ENCODE measurements around the gene CIC. TPM values are rescaled to one million over a fixed set of nuclear protein-coding genes. Genes with fewer than 3 reads are reported as not detected.
A peak's percentile ranks its signal among the peaks of the same experiment; 100 is the strongest.

The CIC gene
- total RNA-seq, 1 donor from 2014 or later: 31.4 TPM

DNA sequence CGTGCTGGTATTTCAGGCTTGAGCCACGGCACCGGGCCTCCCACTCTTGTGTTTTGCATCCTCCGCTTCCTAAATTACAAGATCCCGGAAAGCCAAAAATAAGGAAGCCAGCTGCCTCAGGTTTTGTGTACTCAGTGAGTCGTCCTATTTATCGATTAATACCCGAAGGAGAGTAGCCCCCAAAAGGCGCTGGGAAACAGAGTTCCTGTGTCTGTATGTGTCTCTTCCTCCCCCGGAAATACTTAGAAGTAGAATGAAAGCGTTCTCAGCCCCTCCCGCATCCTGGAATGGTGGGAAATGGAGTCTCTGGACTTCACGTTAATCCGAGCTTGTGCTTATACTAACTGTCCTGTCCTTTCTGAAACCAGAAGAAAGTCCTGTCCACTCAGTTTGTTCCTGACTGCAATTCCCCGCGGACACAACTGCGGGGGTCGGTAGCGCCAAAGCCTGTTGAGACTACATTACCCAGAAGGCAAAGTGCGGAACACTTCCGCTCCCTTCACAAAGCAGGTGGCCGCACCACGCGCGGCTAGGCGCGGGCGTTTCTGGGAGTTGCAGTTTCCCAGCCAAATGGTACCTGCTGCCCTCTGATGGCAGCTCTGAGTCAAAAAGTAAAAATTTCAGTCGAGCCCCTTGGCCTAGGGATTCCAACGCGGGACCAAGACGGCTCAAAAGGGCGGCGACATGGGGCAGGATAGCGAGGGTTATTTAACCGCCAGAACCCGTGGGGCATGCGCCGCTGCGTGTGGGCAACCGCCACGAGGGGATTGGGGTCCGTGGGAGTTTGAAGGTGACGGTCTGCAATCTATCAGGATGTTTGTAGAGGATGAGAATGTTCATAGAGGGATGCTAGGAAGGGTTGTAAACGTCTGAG lies 24.5 kb upstream of the CIC start:
- ATAC-seq: peak; percentile 33

DNA sequence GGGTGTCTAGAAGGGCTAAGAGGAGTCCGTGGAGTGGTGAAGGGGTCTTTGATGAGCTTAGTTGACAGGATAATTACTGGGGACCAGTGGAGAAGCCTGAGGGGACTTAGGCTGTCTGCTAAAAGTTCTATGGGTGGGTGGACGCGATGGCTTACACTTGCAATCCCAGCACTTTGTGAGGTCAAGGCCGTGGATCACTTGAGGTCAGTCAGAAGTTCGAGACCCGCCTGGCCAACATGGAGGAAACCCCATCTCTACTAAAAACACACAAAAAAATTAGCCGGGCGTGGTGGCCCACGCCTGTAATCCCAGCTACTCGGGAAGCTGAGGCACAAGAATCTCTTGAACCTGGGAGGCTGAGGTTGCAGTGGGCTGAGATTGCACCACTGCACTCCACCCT lies 23.8 kb upstream of the CIC start:
- ATAC-seq: no peak

DNA sequence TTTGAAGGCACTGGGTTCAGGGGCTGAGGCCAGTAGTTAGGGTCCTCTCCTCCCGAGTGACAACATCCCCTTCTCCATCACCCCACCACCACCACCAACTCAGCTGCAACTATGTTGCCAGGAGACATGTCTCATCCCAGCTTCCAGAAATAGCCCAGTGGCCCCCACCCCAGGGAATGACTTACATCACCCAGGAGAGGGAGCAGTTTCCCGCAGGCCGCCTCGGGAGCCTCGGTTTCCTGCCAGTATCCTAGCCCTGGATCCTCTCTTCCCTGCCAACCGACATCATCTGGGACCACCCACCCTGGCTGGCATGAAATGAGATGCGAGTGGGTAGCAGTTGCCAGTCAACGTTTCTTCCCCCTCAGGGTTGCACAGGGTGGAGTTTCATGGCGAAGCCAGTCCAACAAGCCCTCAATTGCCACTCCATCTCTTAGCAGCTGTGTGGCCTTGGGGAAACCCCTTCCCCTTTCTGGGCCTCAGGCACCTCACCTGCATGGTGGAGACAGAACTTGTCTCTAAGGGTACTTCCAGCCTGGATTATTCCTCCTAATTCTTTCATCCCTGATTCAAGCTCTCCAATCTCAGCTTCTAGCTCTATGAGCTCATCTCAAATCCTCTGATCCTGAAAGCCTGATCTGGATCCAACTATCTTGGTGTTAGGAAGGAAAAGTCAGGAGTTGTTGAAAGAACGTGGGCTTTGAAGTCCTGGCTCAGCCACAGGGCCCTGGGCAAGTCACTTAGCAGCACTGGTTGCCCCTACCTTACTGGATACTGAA lies 22.7 kb upstream of the CIC start:
- no peak for ATAC-seq

DNA sequence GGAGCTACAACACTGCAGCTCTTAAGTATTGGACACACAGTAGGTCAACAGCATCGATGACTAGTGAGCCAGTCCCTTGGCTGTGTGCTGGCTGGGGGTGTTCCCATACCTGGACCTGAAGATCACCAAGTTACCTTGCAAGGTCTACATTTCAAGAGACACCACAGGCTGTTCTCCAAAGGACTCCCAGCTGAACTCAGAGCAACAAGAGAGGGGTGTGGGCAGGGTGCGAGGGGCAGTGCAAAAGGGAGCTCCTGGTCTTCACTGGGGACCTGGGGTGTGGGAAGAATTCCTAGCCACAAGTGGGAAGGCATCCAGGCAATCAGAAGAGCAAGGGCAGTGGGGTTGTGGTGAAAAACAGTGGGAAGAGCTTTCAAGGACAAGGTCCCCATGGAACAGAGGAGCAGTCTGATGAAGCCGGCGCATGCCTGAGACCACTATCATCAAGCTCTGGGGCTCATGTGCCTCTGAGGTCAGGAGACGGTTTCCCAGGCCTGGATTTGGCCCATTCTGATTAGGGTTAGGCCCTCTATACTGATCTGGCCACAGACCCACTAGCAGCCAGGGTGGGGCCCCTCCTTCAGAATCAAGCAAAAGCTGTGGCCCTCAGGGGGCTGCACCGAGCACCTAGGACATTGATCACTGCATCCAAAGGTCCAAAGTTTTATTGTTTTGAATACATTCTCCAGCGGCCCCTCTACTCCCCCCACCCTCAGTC lies 22.0 kb upstream of the CIC start:
- ATAC-seq: no peak

DNA sequence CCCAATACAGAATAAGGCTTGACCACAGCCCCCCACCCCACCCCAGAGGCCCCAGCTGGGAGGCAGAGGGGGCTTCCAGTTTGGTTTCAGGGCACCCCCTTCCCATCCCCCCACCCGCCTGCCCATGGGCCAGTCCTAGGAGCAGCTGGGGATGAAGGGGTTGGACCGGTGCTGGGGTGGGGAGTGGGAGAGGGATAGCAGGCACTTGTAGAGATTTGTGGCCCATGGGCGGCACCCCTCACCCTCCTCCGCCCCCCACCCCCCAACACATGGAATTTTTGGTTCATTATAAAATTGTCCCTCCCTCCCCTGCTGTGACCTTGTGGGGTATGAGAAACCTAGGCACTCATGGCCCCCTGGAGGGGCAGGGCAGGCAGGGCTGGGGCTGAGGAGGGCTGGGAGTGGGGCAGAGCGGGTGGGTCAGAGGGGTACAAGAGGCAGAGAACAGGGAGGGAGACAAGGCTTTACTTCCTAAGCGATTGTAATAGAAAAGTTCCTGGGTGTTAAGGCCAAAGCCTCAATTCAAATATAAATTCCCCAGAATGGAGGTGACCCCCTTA lies 21.3 kb upstream of the CIC start:
- no peak for ATAC-seq

DNA sequence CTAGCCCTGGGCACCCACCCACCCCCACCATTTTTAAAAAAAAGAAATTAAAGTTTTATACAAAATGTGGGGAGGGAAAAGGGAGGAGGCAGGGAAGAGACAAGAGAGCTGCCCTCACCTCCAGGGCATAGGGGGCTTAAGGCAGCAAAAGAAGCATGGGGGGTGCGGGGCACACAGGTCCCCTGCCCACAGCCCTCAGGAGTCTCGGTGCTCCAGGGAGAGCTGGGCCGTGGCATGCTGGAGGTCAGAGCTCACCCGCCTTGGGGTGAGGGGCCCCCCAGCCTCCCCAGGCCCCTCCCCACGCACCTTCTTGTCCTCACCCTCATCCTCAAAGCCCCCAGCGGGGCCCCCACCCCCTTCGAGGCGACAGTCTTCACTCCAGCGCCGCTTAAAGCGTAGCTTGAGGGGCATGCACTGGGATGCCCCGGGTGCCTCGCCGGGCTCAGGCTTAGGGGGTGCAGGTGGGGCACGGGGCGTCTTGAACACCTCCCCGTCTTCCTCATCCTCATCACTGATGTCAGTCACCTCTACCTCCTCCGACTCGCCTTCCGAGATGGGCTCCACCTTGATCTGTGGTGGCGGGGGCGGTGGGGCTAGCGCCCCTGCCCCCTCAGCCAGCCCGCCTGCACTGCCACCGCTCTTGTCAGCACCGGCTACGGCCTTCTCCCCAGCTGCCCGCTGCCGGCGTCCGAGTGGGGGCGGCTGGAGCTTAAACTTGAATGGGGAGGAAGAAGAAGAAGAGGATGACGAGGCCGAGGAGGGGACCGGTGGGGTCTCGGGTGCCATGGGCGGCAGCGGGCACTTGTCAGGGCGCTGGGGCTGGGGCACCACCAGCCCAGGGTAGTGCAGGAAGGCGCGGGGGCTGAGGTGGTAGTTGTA lies 20.5 kb upstream of the CIC start:
- ATAC-seq: no peak

DNA sequence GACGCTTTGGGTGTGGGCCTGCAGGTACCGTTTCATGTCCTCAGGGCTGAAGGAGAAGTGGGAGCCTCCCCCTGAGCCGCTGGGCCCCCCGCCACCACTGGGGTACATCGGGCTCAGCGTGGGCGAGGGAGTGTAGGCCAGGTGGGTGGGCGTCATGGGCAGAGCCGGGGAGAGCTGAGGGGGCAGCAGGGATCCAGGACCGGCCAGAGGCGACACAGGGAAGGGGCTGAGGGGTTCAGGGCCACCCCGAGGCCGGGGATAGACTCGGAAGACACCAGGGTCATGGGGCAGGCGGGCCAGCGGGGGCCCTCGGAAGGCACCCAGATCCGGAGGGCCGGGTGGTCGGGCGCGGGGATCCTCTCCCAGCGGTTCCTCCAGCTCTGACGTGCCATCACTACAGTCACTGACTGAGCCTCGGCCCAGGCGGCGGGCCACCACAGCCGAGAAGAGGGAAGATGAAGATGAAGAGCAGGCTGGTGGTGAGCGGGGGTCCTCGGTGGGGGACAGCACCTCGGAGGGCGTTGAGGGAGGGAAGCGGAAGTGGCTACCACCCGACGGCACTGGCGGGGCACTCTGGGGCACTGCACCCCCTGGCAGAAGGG lies 19.8 kb upstream of the CIC start:
- ATAC-seq: no peak

DNA sequence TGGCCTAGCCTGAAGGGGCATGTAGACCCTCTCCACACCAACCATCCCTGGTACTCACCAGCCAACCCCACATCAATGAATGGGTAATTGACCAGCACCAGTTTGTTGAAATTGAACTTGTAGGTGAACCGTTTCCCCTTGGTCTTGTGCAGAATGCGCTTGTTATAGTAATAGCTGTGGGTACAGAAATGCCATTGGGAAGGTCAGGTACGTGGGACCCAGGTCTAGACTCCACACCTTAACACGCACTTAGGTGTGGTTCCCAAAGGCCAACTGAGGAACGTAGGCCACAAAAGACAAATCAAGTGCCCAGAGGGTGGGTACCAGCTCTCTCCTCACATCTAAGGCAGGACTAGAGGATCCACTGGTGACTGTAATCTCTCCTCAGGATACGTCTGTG lies 19.3 kb upstream of the CIC start:
- no peak for ATAC-seq

DNA sequence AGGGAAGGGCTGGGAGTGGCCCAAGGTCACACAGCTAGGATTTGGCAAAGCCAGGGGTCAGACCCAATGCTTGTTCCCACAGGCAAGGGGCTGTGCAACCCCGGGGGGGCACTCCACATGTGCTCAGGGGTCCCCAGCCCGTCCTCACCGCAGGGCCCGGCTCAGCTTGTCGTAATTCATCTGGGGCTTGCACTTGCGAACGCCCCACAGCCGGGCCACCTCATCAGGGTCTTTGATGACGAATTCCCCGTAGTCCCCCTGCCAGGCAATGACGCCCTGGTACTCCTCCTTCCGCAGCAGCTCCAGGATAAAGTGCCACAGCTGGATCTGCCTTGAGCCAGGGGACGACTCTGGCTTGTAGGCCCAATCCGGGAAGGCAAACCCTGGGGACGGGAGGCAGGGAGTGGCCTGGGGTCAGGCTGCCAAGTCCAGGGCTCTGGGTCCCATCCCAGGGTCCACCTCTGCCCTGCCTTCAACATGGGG lies 18.8 kb upstream of the CIC start:
- no peak for ATAC-seq

DNA sequence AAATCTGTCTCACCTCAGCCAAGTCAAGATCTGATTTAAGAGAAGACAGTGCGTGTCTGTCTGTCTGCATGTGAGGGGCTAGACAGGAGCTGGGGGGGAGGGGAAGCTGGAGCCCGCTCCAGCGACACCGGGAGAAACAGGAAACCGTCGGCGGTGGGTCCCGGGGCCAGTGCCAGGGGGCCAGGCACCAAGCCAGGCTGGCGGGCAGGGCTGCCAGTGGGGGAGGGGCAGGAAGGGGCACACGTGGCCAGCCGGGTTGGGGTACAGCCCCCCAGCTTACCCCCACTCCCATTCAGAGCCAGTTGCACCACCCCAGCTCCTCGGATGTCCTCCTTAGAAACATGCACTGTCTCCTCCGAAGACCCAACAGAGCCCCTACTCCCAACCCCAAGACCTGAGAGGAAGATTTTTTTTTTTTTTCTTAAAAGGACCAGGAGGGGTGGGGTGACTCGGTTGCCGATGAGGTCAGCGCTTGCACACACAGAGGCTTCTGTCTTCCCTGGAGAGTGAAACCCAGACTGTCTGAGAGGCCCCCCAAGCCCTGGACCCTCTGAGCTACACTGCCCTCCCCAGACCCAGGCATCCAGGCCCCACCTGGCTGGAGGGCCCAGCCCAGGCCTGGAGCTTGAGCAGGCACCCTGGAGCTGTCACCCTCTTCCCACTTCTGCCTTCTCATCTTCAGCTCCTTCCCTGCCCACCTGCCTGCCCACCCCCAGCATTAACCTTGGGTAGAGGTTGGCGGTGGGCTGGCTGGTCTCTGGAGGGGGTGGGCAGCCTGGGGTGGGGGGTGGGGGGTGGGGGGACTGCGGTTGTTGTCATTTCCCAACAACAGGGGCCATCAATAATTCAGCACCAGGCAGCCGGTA lies 18.2 kb upstream of the CIC start:
- ATAC-seq: no peak

DNA sequence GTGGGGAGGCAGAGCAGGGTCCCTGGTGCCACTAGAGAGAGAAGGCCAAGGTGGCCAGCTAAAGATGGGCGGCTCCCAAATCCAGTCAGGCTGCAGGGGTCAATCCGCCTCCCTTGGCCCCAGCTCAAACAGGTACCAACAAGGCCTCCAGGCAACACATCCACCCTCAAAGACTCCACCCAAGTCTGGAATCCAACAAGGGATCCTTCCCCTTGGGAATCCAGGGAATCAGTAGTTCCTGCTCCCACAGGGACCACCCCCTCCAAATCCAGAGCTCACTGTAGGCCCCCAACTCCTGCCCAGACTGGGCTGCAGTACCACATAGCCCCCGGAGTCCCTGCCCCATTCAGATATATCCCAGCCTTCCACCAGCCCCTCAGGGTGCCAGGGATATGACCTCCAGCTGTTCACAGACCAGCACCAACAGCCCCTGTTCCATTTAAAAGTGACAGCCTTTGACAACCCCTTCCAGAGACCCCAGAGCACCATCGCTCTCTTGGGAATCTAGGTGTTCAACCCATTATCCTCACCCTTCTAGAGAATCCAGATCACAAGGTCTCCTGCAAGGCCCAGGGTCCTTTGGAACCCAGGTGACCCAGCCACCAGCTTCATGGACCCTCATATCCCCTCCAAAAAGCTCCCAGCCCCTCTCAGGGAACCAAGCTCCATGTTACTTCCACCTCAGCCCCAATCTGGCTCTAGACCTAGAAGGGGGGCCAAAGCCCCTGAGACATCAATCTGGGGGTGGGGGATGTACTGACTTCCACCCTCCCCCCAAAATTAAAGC lies 17.3 kb upstream of the CIC start:
- no peak for ATAC-seq

DNA sequence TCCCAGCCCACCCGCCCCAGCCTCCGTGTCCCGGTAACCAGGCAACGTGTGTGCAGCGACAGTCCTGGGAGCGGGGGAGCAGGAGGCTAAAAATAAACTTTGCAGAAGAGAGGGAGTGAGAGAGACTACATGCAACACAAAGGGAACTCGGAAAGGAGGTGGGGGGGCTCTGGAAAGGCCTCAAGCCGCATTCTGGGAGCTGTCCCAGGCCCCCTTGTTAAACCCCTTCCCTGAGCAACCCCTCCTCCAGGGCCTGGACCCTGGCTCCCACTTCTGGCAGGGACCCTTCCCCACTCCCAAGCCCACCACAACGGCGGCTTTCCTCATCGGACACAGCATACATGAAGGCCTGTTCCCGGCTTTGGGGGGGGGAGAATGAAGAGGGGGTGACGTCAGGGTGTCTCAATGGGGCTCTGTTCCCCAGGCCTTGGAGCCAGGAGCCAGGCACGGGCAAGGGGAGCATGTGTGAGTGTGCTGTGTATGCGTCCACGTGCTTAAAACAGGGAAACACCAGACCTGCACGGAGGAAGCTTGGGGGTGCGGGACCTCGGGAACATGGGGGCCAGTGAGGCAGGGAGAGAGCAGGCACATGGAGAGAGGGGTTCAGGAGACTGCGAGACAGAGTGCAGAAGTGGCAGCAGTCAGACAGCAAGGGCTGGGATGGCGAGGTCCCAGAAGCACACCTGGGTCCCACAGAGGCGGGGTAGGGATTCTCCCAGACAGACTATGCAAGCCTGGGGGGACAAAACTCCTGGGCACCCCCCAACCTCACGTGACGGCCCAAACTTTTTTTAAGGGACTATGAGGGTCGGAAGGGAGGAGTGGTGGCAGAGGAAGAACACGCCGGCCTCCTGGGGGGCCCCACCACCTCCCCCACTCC lies 16.4 kb upstream of the CIC start:
- ATAC-seq: peak; percentile 1

DNA sequence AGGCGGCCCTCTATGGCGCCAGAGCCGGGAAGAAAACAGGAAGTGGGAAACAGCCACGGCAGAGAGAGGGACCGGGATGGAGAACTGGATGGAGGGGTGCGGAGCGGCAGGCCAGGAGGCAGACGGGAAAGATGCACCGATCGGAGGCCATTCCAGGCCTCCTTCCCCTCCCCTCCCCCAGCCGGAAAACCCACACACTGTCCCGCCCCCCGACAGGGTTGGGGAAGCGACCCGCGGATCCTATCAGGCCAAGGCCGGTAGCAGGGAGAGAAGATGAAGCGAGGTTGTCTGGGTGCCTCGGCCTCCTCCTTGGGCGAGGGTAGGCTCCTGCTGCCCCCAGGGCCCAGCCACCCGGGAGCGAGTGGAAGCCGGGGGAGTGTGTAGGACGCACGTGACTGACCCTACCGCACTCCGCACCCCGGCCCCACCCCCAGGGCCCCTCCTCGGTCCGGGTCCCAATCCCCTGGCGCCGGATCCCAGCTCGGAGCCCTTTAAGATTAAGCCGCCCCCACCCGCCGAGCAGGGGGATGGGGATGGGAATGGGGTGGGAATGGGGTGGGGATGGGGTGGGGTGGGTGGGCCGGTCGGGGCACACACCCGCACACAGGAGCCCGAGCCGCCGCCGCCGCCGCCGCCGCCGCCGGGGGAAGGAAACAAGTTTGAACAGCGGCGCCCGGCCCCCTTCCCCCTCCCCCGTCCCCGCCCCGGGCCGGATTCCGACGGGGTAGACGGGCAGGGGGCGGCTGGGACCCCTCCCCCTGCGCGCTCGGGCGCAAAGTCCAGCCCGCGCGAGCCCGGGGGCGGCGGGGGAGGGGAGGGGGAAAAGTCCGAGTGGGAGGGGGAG lies 15.6 kb upstream of the CIC start:
- ATAC-seq: peak; percentile 8

DNA sequence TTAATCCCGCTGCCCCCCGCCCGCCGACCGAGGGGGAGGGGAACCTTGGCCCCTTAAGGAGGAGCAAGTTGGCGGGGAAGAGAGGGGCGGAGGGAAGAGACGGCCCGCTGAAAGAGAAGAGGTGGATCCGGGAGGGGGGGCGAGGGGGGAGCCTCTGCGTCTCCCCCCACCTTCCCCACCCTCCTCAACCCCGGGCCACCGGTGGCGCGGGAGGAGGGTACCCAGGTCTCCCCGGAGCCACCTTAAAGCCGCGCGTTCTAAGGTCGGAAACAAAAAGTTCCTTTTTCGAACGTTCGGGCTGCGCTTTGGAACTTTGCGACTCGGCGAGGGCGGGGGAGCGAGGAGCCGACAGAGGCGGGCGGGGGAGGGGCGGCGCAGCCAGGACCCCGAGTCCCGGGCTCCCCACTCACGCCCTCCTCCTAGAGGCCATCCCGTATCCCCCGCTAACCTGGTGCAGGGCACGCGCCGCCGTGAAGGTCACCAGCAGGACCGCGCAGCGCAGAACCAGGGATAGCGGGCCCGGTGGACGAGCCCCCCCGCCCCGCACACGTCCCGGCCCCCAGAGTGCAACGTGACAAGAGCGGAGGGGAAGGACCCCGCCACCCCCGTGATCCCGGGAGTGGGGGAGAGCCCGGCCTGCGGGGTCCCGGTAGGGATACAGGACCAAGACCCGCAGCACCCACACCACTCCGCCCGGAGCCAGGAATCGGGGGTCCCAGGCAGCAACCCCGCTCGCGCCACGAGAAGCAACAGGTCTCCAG lies 14.8 kb upstream of the CIC start:
- peak; percentile 33 for ATAC-seq

DNA sequence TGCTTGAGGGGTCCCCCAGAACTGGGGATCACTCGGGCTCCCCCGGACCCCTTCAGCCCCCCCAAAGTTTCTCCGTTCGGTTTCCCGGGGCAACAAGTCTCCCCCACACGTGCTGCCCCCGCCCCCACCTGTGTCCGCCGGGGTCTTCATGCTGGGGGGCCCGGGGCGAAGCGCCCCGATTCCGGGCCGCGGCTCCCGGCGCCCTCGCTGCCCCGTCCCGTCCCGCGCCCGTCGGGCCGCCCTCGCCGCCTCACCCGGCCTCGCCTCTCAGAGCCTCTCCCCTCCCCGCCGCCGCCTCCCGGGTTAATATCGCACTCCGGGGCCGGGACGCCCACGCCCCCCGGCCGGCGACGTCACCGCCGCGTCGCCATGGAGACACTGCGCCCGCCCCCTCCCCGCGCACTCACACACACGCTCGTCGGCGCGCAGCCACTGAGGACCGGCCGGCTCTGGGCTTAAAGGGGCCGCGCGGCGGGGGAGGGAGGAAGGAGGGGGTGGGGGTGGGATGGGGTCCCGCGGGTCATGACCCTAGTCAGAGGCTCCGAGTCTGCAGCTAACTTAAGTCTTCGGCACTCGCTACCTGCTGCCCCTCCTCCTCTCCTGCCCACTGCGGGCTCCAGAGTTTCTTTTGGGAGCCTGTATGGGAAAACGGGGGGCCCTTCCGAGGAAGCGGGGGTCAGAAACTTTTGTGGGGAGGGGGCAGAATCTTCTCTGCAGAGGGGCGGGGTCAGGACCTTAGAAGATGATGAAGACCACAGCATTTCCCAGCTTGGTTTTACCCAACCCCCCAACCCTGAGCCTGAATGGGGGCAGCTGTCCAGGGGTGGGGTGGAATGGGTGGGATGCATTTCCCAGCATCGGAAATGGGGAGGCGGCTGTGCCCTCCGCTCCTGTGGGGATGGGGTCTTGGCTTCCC lies 13.9 kb upstream of the CIC start, which contains the start of gene ERF:
TSS of gene ERF (minus strand) at position 279 of the 916 bp plus-strand sequence. CDS start at position 150, 129 bp downstream.
- peak; percentile 86 for ATAC-seq

Measured in esophagus mucosa (tissue), 1 donor.